Hematopoietic multipotent progenitor cell (in vitro differentiated cells): Measurements from ENCODE around the gene RPL14. TPM values are rescaled to one million over a fixed set of nuclear protein-coding genes. Genes with fewer than 3 reads are reported as not detected.

Source experiments
- DNase-seq, 3 donors: peaks; one replicate each; pipeline ENCODE4 v3.0.0-alpha.2; 2011 to 2015; ENCODE audit warnings: low read depth in 2 of 3, low spot score in 2 of 3
- small RNA-seq: library from RNA; depleted of rRNA; stranded (forward); fragments of <200 nt; gene quantifications from one replicate; pipeline ENCODE3, GENCODE V24; 2012
- total RNA-seq: library from RNA; depleted of rRNA; stranded (reverse); fragments of >200 nt; gene quantifications from one replicate; pipeline ENCODE4 v1.2.3, GENCODE V29; 2012

The RPL14 gene
- total RNA-seq, 1 donor, result 343 TPM

DNA sequence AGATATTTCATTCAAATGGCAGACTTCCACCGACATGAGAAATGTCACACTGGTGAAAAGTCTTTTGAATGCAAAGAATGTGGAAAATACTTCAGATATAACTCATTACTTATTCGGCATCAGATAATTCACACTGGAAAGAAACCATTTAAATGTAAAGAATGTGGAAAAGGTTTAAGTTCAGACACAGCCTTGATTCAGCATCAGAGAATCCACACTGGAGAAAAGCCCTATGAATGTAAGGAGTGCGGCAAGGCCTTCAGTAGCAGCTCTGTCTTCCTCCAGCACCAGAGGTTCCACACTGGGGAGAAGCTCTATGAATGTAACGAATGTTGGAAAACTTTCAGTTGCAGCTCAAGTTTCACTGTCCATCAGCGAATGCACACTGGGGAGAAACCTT, 59.1 kb downstream of the RPL14 start:
- DNase-seq, result no peak

DNA sequence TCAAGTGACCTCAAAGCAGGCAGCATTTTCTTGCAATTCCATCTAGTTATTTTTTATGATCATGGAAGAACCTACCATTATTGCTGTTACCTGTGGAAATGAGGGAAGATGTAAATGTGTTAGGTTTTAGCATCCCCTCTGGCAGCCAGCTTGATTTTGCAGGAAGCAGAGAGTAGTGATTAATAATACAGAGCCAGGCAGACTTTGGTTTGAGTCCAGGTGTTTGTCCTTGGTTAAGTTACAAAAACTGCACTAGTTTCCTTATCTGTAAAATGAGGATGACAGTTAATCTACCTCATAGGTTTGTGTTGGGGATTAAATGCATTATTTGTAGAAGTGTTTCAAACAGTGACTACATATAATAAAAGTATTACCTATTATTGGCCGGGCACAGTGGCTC, 60.9 kb downstream of the RPL14 start:
- no peak for DNase-seq

Small RNAs within 50 kb of the gene (small RNA-seq; reads per million reads assigned to genes)
- gene RNU5B-2P, result not detected

Other genes with a start within 250 kb of the RPL14 start
- gene EIF1B, start 147.6 kb upstream of the RPL14 start, total RNA-seq, result 11.8 TPM
- not detected for gene ENTPD3, start 70.2 kb upstream of the RPL14 start, total RNA-seq
- gene ZNF619, start 19.8 kb downstream of the RPL14 start, total RNA-seq, result 8.6 TPM
- 6.5 TPM for gene ZNF620, start 48.7 kb downstream of the RPL14 start, total RNA-seq
- 13.5 TPM for gene ZNF621, start 67.6 kb downstream of the RPL14 start, total RNA-seq